GM12878 (cell line): ENCODE results near the gene PNPLA8. TPM values are rescaled to one million over a fixed set of nuclear protein-coding genes. Genes with fewer than 3 reads are reported as not detected.

ENCODE experiments used
- BCL3 ChIP-seq: IDR thresholded peaks from 2 replicates; pipeline ENCODE4 v1.6.1; 2011; ENCODE audit warnings: borderline replicate concordance, low read depth, mild to moderate bottlenecking, moderate library complexity, low read length; ENCODE audit not compliant: insufficient read depth, poor library complexity, severe bottlenecking
- BHLHE40 ChIP-seq, 2 experiments: fragments of 450-650 bp in 1 of 2; IDR thresholded peaks; 2 replicates each; pipeline ENCODE4 v1.6.1; 2011 to 2017; ENCODE audit warnings: low read depth in 2 of 2, borderline replicate concordance in 1 of 2, improper control_type of control experiment in 1 of 2, low read length in 1 of 2, mild to moderate bottlenecking in 1 of 2
- CEBPB ChIP-seq, 2 experiments: fragments of 150-350 bp in 1 of 2; IDR thresholded peaks; 2 replicates each; pipeline ENCODE4 v1.6.1; 2012 to 2014; ENCODE audit warnings: low read depth in 2 of 2, low read length in 2 of 2, borderline replicate concordance in 1 of 2, inconsistent platforms in 1 of 2
- EED ChIP-seq: sonication (generic); IDR thresholded peaks from 2 replicates; pipeline ENCODE4 v1.6.1; 2016; ENCODE audit warnings: antibody characterized with exemption, low read depth
- ESRRA ChIP-seq: IDR thresholded peaks from 2 replicates; pipeline ENCODE4 v1.6.1; 2012; ENCODE audit warnings: mild to moderate bottlenecking, low read length, improper control_type of control experiment
- EZH2 ChIP-seq: IDR thresholded peaks from 2 replicates; pipeline ENCODE4 v1.6.1; 2012; ENCODE audit warnings: low read depth, mild to moderate bottlenecking, control low read depth, inconsistent platforms, low read length, borderline replicate concordance; ENCODE audit not compliant: control insufficient read depth
- HDGF ChIP-seq: fragments of 450-650 bp; IDR thresholded peaks from 2 replicates; pipeline ENCODE4 v1.6.1; 2016; ENCODE audit warnings: antibody characterized with exemption
- IKZF2 ChIP-seq, 2 experiments: fragments of 450-650 bp; IDR thresholded peaks; 2 replicates each; pipeline ENCODE4 v1.6.1; 2017; ENCODE audit warnings: mild to moderate bottlenecking in 2 of 2, moderate library complexity in 2 of 2
- NFYB ChIP-seq: IDR thresholded peaks from 2 replicates; pipeline ENCODE4 v1.6.1; 2011; ENCODE audit warnings: low read depth, mild to moderate bottlenecking, low read length, improper control_type of control experiment, moderate library complexity; ENCODE audit not compliant: insufficient read depth
- NR2F1 ChIP-seq: fragments of 450-650 bp; conservative IDR thresholded peaks from 2 replicates; pipeline ENCODE4 v1.6.1; 2017; ENCODE audit warnings: mild to moderate bottlenecking
- NRF1 ChIP-seq: conservative IDR thresholded peaks from 2 replicates; pipeline ENCODE4 v1.6.1; 2011; ENCODE audit warnings: mild to moderate bottlenecking, low read depth, low read length, improper control_type of control experiment
- POLR2AphosphoS2 ChIP-seq: IDR thresholded peaks from 2 replicates; pipeline ENCODE4 v1.6.1; 2011; ENCODE audit warnings: low read depth, mild to moderate bottlenecking, low read length, improper control_type of control experiment, moderate library complexity
- RUNX3 ChIP-seq: IDR thresholded peaks from 2 replicates; pipeline ENCODE4 v1.6.1; 2012; ENCODE audit warnings: low read length, inconsistent platforms
- SIN3A ChIP-seq: IDR thresholded peaks from 2 replicates; pipeline ENCODE4 v1.6.1; 2012; ENCODE audit warnings: low read depth, low read length, improper control_type of control experiment
- STAT3 ChIP-seq: IDR thresholded peaks from 2 replicates; pipeline ENCODE4 v1.6.1; 2011; ENCODE audit warnings: low read depth, low read length, improper control_type of control experiment
- TBL1XR1 ChIP-seq: IDR thresholded peaks from 2 replicates; pipeline ENCODE4 v1.6.1; 2012; ENCODE audit warnings: low read depth, low read length, improper control_type of control experiment
- polyA plus RNA-seq, 11 experiments: library from polyadenylated mRNA; depleted of rRNA in 4 of 11; unstranded in 6 of 11; stranded (reverse) in 5 of 11; fragments of >200 nt; fragmentation: Nextera tagmentation in 4 of 11; fragmentation: Illumina TruSeq in 1 of 11; extraction: Ambion mirVana in 4 of 11; extraction: Trizol in 1 of 11; gene quantifications; 1 replicate in 1 of 11; 2 replicates in 10 of 11; pipeline versions ENCODE4 v1.2.1 to v1.2.3, GENCODE V29; 2011 to 2016; ENCODE audit warnings: inconsistent platforms in 2 of 11, missing spikeins in 2 of 11, low read depth in 1 of 11
- total RNA-seq, 4 experiments: library from RNA; depleted of rRNA in 3 of 4; stranded (reverse); fragments of >200 nt in 3 of 4; fragmentation: Illumina TruSeq in 1 of 4; extraction: Trizol in 1 of 4; gene quantifications; 2 replicates each; pipeline versions ENCODE4 v1.2.1 to v1.2.3, GENCODE V29; 2013 to 2021
- TF ChIP-seq, protein P1 (sequence below): IDR thresholded peaks from 2 replicates; pipeline ENCODE4 v1.6.1; 2012; ENCODE audit warnings: mild to moderate bottlenecking, low read depth, low read length
- TF ChIP-seq, protein P2 (sequence below): IDR thresholded peaks from 2 replicates; pipeline ENCODE4 v1.6.1; 2012; ENCODE audit warnings: low read depth, low read length, improper control_type of control experiment
- TF ChIP-seq, protein P3 (sequence below): fragments of 450-650 bp; IDR thresholded peaks from 2 replicates; pipeline ENCODE4 v1.6.1; 2018; ENCODE audit warnings: mild to moderate bottlenecking, low read depth, moderate library complexity; ENCODE audit not compliant: partially characterized antibody

Gene PNPLA8
- total and polyA plus RNA-seq, 10 of the 15 experiments (the other 5 are each of a cell fraction or from before 2014, with no cell fraction given), result 8.0 to 16.3 (median 12.2) TPM

DNA sequence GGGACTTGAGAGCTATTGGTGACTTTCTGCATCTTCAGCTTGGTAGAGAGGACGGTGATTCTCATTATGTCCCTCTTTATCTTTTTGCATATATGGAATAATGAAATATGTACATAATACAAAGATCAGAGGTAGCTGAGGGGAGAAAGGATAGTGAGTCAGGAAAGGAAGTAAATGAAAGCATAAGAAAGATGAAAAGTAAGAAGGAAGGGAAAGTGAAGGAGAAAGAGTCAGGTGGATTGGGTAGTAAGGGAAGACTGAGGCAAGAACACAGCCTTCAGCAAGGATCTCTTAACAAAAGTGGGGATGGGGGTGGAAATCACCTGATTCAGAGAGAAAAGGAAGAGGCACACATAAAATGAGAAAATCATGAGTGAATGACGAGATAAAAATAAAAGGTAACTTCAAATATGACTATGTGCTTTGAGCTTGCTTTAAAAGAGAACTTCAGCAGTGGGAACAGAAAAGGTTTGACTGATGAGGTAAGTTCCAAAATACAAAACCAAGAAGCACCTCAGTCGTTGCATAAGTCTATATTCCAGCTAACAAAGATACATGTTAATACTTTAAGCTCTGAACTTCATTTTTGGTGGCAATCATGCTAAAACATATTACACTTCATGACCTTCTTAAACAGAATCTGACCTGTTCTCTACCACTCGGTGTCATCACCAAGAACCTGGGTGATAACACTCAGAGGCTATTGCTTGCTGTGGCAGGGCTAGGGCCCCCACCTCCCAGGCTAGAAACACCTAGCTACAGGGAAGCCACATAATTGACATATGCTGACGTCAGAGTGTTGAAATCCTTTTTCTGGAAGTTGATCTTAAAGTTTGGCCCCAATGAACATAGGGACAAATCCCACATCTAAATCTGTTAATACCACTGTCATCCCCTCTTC, 102.6 kb downstream of the PNPLA8 start (continued):
- TF ChIP-seq BHLHE40 (IDR thresholded peaks at IDR 0.05; ENCODE audit: borderline replicate concordance in 1 of 2, low read depth in 2 of 2, low read length in 1 of 2) (no peak), IKZF2 (IDR thresholded peaks at IDR 0.05) (no peak), EZH2 (no peak), RUNX3 (no peak; the same call in 1 of the 2 replicates), BCL3 (peak; percentile 33), HDGF (no peak), POLR2AphosphoS2 (no peak), EED (no peak), NR2F1 (no peak), CEBPB (IDR thresholded peaks at IDR 0.05; ENCODE audit: borderline replicate concordance in 1 of 2, low read depth in 2 of 2, low read length in 2 of 2) (no peak), STAT3 (no peak), TBL1XR1 (no peak), ESRRA (no peak), NFYB (no peak), NRF1 (no peak), SIN3A (no peak)
- TF ChIP-seq, protein P1, sequence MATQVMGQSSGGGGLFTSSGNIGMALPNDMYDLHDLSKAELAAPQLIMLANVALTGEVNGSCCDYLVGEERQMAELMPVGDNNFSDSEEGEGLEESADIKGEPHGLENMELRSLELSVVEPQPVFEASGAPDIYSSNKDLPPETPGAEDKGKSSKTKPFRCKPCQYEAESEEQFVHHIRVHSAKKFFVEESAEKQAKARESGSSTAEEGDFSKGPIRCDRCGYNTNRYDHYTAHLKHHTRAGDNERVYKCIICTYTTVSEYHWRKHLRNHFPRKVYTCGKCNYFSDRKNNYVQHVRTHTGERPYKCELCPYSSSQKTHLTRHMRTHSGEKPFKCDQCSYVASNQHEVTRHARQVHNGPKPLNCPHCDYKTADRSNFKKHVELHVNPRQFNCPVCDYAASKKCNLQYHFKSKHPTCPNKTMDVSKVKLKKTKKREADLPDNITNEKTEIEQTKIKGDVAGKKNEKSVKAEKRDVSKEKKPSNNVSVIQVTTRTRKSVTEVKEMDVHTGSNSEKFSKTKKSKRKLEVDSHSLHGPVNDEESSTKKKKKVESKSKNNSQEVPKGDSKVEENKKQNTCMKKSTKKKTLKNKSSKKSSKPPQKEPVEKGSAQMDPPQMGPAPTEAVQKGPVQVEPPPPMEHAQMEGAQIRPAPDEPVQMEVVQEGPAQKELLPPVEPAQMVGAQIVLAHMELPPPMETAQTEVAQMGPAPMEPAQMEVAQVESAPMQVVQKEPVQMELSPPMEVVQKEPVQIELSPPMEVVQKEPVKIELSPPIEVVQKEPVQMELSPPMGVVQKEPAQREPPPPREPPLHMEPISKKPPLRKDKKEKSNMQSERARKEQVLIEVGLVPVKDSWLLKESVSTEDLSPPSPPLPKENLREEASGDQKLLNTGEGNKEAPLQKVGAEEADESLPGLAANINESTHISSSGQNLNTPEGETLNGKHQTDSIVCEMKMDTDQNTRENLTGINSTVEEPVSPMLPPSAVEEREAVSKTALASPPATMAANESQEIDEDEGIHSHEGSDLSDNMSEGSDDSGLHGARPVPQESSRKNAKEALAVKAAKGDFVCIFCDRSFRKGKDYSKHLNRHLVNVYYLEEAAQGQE, result no peak
- TF ChIP-seq, protein P2, sequence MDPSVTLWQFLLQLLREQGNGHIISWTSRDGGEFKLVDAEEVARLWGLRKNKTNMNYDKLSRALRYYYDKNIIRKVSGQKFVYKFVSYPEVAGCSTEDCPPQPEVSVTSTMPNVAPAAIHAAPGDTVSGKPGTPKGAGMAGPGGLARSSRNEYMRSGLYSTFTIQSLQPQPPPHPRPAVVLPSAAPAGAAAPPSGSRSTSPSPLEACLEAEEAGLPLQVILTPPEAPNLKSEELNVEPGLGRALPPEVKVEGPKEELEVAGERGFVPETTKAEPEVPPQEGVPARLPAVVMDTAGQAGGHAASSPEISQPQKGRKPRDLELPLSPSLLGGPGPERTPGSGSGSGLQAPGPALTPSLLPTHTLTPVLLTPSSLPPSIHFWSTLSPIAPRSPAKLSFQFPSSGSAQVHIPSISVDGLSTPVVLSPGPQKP, result no peak
- TF ChIP-seq, protein P3, sequence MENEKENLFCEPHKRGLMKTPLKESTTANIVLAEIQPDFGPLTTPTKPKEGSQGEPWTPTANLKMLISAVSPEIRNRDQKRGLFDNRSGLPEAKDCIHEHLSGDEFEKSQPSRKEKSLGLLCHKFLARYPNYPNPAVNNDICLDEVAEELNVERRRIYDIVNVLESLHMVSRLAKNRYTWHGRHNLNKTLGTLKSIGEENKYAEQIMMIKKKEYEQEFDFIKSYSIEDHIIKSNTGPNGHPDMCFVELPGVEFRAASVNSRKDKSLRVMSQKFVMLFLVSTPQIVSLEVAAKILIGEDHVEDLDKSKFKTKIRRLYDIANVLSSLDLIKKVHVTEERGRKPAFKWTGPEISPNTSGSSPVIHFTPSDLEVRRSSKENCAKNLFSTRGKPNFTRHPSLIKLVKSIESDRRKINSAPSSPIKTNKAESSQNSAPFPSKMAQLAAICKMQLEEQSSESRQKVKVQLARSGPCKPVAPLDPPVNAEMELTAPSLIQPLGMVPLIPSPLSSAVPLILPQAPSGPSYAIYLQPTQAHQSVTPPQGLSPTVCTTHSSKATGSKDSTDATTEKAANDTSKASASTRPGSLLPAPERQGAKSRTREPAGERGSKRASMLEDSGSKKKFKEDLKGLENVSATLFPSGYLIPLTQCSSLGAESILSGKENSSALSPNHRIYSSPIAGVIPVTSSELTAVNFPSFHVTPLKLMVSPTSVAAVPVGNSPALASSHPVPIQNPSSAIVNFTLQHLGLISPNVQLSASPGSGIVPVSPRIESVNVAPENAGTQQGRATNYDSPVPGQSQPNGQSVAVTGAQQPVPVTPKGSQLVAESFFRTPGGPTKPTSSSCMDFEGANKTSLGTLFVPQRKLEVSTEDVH, result no peak
